HG02852 (cell line): ENCODE results near the gene HEG1.

Experiments used
- ATAC-seq: cut with Tn5 transposase; IDR thresholded peaks from one replicate; pipeline ENCODE4 v1.9.1; 2021; ENCODE audit warnings: mild to moderate bottlenecking, moderate library complexity; ENCODE audit not compliant: unreplicated experiment

The HEG1 gene

GRCh38 chr3:124997303-124998246, 58.2 kb downstream of the HEG1 start:
- ATAC-seq = no peak

GRCh38 chr3:124995460-124995994, 60.3 kb downstream of the HEG1 start:
- ATAC-seq = no peak

DNA sequence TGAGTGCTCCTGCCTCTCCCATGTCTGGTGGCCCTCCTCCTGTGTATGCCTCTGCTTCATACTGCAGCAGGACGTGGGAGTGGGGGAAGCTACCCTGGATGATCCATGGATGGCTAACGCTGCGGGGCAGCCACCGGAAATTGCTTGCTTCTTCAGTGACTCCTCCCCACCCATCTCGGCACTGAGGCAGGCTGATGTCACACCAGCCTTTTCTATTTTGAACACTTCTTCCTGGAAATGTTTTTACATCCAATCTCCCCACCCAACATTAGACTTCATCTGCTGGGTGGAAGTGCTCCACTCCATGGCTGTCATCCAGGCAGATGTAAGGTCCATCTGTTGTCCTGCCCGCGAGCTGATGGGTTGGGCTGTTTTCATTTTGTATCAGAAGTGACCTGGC, 62.3 kb downstream of the HEG1 start:
- no peak for ATAC-seq

- no peak for ATAC-seq
These were observed 63.8 kb downstream of the HEG1 start for GRCh38 chr3:124992041-124992440.

DNA sequence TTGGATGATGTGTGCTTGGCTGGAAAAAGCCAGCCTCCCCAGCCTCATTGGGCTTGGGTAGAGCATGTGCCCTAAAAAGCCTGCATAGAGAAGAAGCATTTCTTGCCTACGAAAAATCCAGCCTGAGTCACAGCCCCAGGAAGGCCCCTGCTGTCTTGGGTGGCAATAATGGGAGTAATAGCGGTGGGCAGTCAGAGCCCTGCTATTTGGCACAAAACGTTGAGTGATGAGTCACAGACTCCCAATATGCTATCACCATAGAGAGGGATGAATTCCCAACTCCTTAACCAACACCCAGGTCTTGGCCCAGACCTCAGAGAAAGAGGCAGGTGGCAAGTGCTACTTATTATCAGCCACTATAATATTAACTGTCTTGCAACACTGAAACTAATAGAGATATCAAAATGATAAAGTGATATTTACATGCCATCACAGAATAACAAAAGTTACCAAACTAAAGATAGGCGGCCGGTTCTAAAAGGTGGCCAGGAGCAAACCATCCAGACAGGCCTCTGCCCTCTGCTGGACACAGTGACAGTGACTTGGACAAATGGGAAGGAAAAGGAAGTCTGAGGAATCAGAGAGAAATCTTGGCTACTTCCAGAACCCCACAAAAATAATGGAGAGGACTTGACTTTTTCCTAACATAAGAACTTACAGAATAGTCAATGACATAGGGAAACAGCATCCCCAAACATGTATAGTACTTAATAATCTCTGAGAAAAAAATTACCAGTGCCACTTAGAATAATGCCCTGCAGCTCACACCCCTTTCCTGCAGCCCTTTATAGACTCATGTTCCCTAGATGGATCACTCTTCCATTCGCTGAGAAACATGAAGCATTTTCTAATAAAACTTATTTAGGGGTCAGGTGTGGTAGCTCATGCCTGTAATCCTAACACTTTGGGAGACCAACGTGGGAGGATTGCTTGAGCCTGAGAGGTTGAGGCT, 69.3 kb downstream of the HEG1 start:
- no peak for ATAC-seq

GRCh38 chr3:124985349-124985748, 70.4 kb downstream of the HEG1 start:
- no peak for ATAC-seq

- ATAC-seq = no peak
These were observed 71.0 kb downstream of the HEG1 start for GRCh38 chr3:124984754-124985153.

- no peak for ATAC-seq
These were observed 72.9 kb downstream of the HEG1 start for GRCh38 chr3:124982855-124983254.

- ATAC-seq = no peak
These were observed 74.3 kb downstream of the HEG1 start for GRCh38 chr3:124981472-124981871.

- no peak for ATAC-seq
These were observed 77.2 kb downstream of the HEG1 start for GRCh38 chr3:124978627-124979026.

DNA sequence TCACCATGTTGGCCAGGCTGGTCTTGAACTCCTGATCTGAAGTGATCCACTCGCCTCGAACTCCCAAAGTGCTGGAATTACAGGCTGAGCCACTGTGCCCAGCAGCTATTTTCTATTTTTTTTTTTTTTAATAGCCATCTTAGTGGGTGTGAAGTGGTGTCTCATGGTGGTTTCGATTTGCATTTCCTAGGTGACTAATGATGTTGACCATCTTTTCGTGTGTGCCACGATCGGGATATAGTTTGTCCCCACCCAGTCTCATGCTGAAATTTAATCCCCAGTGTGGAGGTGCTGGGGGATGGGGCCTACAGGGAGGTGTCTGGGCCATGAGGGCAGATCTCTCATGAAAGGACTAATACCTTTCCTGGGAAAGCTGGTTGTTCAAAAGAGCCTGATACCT, 79.4 kb downstream of the HEG1 start:
- ATAC-seq = no peak

DNA sequence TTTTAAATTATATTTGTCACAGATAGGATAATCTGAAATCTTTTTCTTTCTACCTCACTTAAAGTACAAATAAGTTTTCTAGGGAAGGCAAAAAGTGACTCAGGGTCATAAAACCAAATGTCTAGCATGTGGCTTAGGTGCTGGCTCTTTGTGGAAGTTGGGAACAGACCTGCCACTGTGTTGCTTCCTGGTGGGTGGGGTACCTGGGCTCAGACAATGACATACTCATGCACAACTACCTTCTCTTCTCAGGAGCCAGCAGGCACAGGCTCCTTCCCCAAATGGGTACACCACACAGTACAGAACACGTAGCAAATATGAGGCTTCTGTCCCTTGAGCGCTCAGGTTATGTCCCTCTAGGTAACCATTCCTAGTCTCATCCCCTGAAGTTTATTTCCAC, 81.1 kb downstream of the HEG1 start:
- ATAC-seq = no peak

- ATAC-seq = no peak
These were observed 82.5 kb downstream of the HEG1 start for GRCh38 chr3:124973290-124973689.

- ATAC-seq = no peak
These were observed 83.3 kb downstream of the HEG1 start for GRCh38 chr3:124972457-124972856.

DNA sequence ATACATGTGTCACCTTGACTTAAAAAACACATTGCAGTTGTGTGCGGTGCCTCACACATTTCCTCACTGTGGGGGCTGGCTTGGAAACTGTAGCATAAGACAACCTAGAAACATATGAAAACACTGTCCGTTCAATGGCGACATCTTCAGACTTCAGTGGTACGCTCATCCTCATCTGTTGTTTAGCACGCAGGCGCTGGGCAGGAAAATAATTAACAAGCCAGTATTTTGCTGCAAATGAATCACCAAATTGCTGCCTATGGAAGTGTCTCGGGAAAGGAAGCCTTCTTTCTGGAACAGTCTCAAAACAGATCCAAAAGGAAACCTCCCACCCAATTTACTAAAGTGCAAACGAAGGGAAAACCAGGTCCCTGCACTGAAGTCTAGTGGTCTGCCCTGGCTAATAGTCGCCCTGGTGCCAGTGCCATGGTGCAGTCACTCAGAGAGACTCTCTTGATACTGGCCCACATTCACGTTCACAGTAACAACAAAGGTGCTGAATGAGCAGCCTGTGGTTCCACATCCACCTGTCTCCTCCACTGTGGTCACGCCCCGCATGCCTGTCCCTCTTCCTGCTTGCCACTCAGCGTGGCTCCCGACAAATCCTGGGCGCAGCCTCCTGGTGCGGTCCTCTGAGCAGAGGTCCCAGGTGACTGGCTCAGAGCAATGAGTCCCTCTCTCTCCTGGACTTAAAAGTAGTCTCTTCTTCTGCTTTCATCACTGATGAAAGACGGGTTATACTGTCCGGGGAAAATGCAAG, 85.7 kb downstream of the HEG1 start:
- no peak for ATAC-seq

DNA sequence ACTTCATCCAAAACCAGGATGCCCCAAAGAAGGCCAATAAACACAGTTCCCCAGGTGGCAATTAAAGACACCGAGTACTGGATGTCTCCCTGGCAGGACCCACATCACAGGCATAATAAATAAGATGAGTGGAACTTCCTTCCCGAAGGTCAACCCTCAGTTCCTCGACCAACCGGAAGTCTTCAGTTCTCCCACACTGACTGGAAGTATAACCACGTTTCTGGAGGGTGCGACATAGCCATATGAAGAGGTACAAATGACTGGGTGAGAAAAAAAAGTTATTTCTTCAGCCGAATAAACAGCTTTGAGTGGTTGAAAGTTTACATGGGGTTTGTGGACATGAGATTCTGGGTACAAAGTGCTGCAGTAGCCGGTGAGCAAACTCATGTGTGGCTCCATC, 86.6 kb downstream of the HEG1 start:
- ATAC-seq = no peak

DNA sequence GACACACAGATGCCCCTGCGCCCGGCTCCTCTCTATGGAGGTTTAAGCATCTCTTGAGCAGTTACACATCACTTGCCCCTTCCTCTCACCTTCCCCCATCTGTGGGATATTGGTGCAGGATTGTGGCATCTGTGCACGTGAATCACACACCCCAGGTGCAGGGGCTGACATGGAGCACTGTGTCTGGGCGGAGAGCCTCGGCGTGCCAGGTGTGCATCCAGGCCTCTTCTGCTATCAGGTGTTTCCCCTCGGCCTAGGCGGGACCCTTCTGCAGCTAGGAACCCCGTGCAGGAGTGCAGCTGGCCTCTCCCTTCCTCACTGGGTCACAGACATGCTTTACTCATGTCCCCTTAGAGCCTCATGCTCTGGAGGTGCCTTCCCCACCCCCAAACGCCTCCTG, 87.8 kb downstream of the HEG1 start:
- no peak for ATAC-seq

GRCh38 chr3:124966521-124967445, 89.0 kb downstream of the HEG1 start:
- no peak for ATAC-seq

GRCh38 chr3:124965413-124965812, 90.4 kb downstream of the HEG1 start:
- no peak for ATAC-seq

GRCh38 chr3:124964387-124964786, 91.4 kb downstream of the HEG1 start:
- no peak for ATAC-seq
